ENCODE data around the gene MAP4.

DNA sequence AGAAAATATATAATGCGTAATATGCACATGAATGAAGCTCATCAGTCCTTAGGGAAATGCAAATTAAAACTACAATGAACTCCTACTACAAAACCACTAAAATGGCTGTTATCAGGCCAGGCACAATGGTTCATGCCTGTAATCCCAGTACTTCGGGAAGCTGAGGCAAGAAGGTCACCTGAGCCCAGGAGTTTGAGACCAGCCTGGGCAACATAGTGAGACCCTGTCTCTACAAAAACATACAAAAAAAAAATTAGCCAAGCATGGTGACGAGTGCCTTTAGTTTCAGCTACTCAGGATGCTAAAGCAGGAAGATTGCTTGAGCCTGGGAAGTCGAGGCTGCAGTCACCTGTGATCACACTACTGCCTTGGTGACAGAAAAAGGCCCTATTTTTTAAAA is 85.2 kb downstream of the MAP4 start:
- TF ChIP-seq SPI1 (IDR thresholded peaks at IDR 0.05; ENCODE audit: low read depth, low read length) (no peak), POLR2A (IDR thresholded peaks at IDR 0.05; ENCODE audit: low read depth, low read length) (no peak), POLR2AphosphoS5 (IDR thresholded peaks at IDR 0.05; ENCODE audit: low read depth, low read length) (no peak)

All from GM12891 (cell line).